Naive thymus-derived CD4-positive, alpha-beta T cell (primary cell): ENCODE data around the gene PXDC1. TPM values are rescaled to one million over a fixed set of nuclear protein-coding genes. Genes with fewer than 3 reads are reported as not detected.

Experiments used
- ATAC-seq: fragments of 150-1000 bp; cut with Tn5 transposase; 2 replicates; pipeline ENCODE4 v1.10.0; 2021; ENCODE audit warnings: mild to moderate bottlenecking, moderate library complexity
- CTCF ChIA-PET: fragments of 350-600 bp; sonication (Branson Sonifier 250); formaldehyde crosslinking; loops from one replicate; lab custom pipeline; 2021; ENCODE audit warnings: antibody characterized with exemption; lab: Charles Lee
- POLR2A ChIA-PET: fragments of 350-600 bp; sonication (Branson Sonifier 250); formaldehyde crosslinking; loops from one replicate; lab custom pipeline; 2021; ENCODE audit warnings: antibody characterized with exemption, inconsistent platforms; lab: Charles Lee
- DNase-seq, 9 donors: peaks; one replicate each; pipeline versions ENCODE4 v3.0.0 to v3.0.0-alpha.2; 2020 to 2022; ENCODE audit warnings: mixed read lengths in 1 of 9
- H3K27ac ChIP-seq: one replicate; pipeline ENCODE4 v1.7.0; 2013; ENCODE audit warnings: mild to moderate bottlenecking, low read depth, low read length, moderate library complexity
- H3K27me3 ChIP-seq, 2 donors: one replicate each; pipeline ENCODE4 v1.7.0; 2013; ENCODE audit warnings: low read length in 2 of 2, mild to moderate bottlenecking in 2 of 2, moderate library complexity in 2 of 2; ENCODE audit not compliant: control insufficient read depth in 2 of 2, insufficient read depth in 2 of 2
- H3K36me3 ChIP-seq, 3 experiments: 1 replicate in 2 of 3; 2 replicates in 1 of 3; pipeline ENCODE4 v1.7.0; 2013; ENCODE audit warnings: low read length in 3 of 3, mild to moderate bottlenecking in 3 of 3, moderate library complexity in 1 of 3; ENCODE audit not compliant: insufficient read depth in 3 of 3, control insufficient read depth in 2 of 3
- H3K4me1 ChIP-seq, 2 donors: one replicate each; pipeline ENCODE4 v1.7.0; 2013; ENCODE audit warnings: low read length in 2 of 2, mild to moderate bottlenecking in 2 of 2, moderate library complexity in 1 of 2; ENCODE audit not compliant: control insufficient read depth in 2 of 2, insufficient read depth in 2 of 2
- H3K4me3 ChIP-seq: 2 replicates; pipeline ENCODE4 v1.7.0; 2013; ENCODE audit warnings: mild to moderate bottlenecking, low read length
- H3K9me3 ChIP-seq, 3 experiments: 1 replicate in 2 of 3; 2 replicates in 1 of 3; pipeline ENCODE4 v1.7.0; 2013; ENCODE audit warnings: low read length in 3 of 3; ENCODE audit not compliant: control insufficient read depth in 2 of 3
- H3K27ac Mint-ChIP-seq, 9 donors: one replicate each; pipeline ENCODE4 v1.8.0; 2020 to 2022; ENCODE audit warnings: mixed read lengths in 9 of 9, mild to moderate bottlenecking in 8 of 9, moderate library complexity in 5 of 9, inconsistent platforms in 2 of 9
- H3K27me3 Mint-ChIP-seq, 5 donors: one replicate each; pipeline ENCODE4 v1.8.0; 2021 to 2022; ENCODE audit warnings: mixed read lengths in 5 of 5, mild to moderate bottlenecking in 1 of 5
- H3K36me3 Mint-ChIP-seq, 5 donors: one replicate each; pipeline ENCODE4 v1.8.0; 2020 to 2022; ENCODE audit warnings: mixed read lengths in 5 of 5, mild to moderate bottlenecking in 3 of 5, inconsistent platforms in 1 of 5
- H3K4me1 Mint-ChIP-seq, 7 donors: one replicate each; pipeline ENCODE4 v1.8.0; 2020 to 2022; ENCODE audit warnings: mixed read lengths in 7 of 7, mild to moderate bottlenecking in 3 of 7, inconsistent platforms in 1 of 7
- H3K4me3 Mint-ChIP-seq, 10 donors: one replicate each; pipeline ENCODE4 v1.8.0; 2020 to 2022; ENCODE audit warnings: mild to moderate bottlenecking in 10 of 10, mixed read lengths in 10 of 10, moderate library complexity in 6 of 10, inconsistent platforms in 2 of 10
- H3K9me3 Mint-ChIP-seq, 11 donors: one replicate each; pipeline ENCODE4 v1.8.0; 2020 to 2022; ENCODE audit warnings: mixed read lengths in 11 of 11, mild to moderate bottlenecking in 4 of 11, inconsistent platforms in 1 of 11, moderate library complexity in 1 of 11
- intact Hi-C, 2 donors: fragments of 100-400 bp; cut with micrococcal nuclease; formaldehyde crosslinking; loops; one replicate each; pipeline ENCODE4 v1.15.1; 2023
- polyA plus RNA-seq, 2 donors: library from polyadenylated mRNA; unstranded; fragments of 300-500 nt; fragmentation: Illumina TruSeq; gene quantifications; one replicate each; pipeline ENCODE4 v1.2.3, GENCODE V29; 2021
- total RNA-seq, 6 experiments: library from RNA in 5 of 6; stranded (reverse) in 5 of 6; gene quantifications; 1 replicate in 5 of 6; 2 replicates in 1 of 6; pipeline ENCODE4 v1.2.3 and lab custom pipeline; 2021 to 2026

PXDC1 gene
- total and polyA plus RNA-seq, 7 experiments from 2014 or later: 0.29 to 0.68 (median 0.39) TPM; not detected in 2

GRCh38 chr6:3707751-3708412 lies 43.6 kb downstream of the PXDC1 start:
- Histone ChIP-seq H3K4me1 (no peaks in the 10 kb centered on the region), H3K4me3 (no peak overlapping the region), H3K27me3 (no peaks in the 10 kb centered on the region), H3K9me3 (no peaks in the 10 kb centered on the region), H3K27ac (no peak overlapping the region), H3K36me3 (no peaks in the 10 kb centered on the region)
- no peaks in the 10 kb centered on the region for H3K36me3 Mint-ChIP-seq
- ChIA-PET CTCF (interaction anchor here (0.6 kb wide), 1 partner anchor 264 kb away, joined by 3 read pairs; no protein-coding TSS in a partner anchor), POLR2A (no interaction called here)
- no peak overlapping the region for H3K27ac Mint-ChIP-seq
- H3K4me1 Mint-ChIP-seq: peaks cover 0 to 4% (median 0%) of the 10 kb centered on the region in 7 donors
- peaks cover 0 to 15% (median 0%) of the 10 kb centered on the region in 11 donors for H3K9me3 Mint-ChIP-seq
- peaks cover 6 to 23% (median 15%) of the 10 kb centered on the region in 5 donors for H3K27me3 Mint-ChIP-seq
- intact Hi-C loops: no loop called here
- DNase-seq (no peak), ATAC-seq (no peak)
- H3K4me3 Mint-ChIP-seq: no peak overlapping the region

GRCh38 chr6:3707024-3707423 lies 44.5 kb downstream of the PXDC1 start:
- CTCF ChIA-PET: interaction anchor here (0.6 kb wide), 1 partner anchor 263 kb away, joined by 3 read pairs; no protein-coding TSS in a partner anchor
- peak; percentile 24 for ATAC-seq
- POLR2A ChIA-PET: no interaction called here
- no peaks in the 10 kb centered on the region for H3K27me3 ChIP-seq
- Mint-ChIP-seq H3K27ac (no peak overlapping the region), H3K9me3 (peaks cover 0 to 15% (median 0%) of the 10 kb centered on the region in 11 donors), H3K4me3 (no peak overlapping the region), H3K36me3 (no peaks in the 10 kb centered on the region), H3K27me3 (peaks cover 6 to 26% (median 15%) of the 10 kb centered on the region in 5 donors), H3K4me1 (peaks cover 0 to 4% (median 0%) of the 10 kb centered on the region in 7 donors)
- no peak overlapping the region for H3K4me3 ChIP-seq
- H3K9me3 ChIP-seq: no peaks in the 10 kb centered on the region
- no peaks in the 10 kb centered on the region for H3K4me1 ChIP-seq
- intact Hi-C loops: no loop called here
- no peaks in the 10 kb centered on the region for H3K36me3 ChIP-seq
- DNase-seq: no peak
- H3K27ac ChIP-seq: no peak overlapping the region

- ATAC-seq: no peak
- Mint-ChIP-seq H3K9me3 (peaks cover 0 to 15% (median 0%) of the 10 kb centered on the region in 11 donors), H3K4me3 (no peak overlapping the region), H3K36me3 (no peaks in the 10 kb centered on the region), H3K27ac (no peak overlapping the region), H3K27me3 (peaks cover 6 to 26% (median 15%) of the 10 kb centered on the region in 5 donors), H3K4me1 (peaks cover 0 to 4% (median 0%) of the 10 kb centered on the region in 7 donors)
- DNase-seq: no peak
- Histone ChIP-seq H3K4me1 (no peaks in the 10 kb centered on the region), H3K4me3 (no peak overlapping the region), H3K27ac (no peak overlapping the region), H3K9me3 (no peaks in the 10 kb centered on the region), H3K27me3 (no peaks in the 10 kb centered on the region), H3K36me3 (no peaks in the 10 kb centered on the region)
- ChIA-PET CTCF (no interaction called here), POLR2A (no interaction called here)
- intact Hi-C loops: no loop called here
Measured at GRCh38 chr6:3706547-3706946, 45.0 kb downstream of the PXDC1 start.

- H3K9me3 ChIP-seq: no peaks in the 10 kb centered on the region
- Mint-ChIP-seq H3K9me3 (peaks cover 0 to 29% (median 8%) of the 10 kb centered on the region in 11 donors), H3K4me3 (no peak overlapping the region), H3K27me3 (peaks cover 6 to 31% (median 17%) of the 10 kb centered on the region in 5 donors), H3K4me1 (no peaks in the 10 kb centered on the region), H3K27ac (no peak overlapping the region), H3K36me3 (peaks cover 0 to 7% (median 6%) of the 10 kb centered on the region in 5 donors)
- ChIA-PET CTCF (no interaction called here), POLR2A (interaction anchor here (0.8 kb wide), 1 partner anchor 1312 kb away, joined by 4 read pairs; no protein-coding TSS in a partner anchor)
- DNase-seq (no peak), ATAC-seq (no peak)
- H3K27ac ChIP-seq: no peak overlapping the region
- H3K36me3 ChIP-seq: no peaks in the 10 kb centered on the region
- intact Hi-C loops: no loop called here
- H3K27me3 ChIP-seq: no peaks in the 10 kb centered on the region
- H3K4me1 ChIP-seq: no peaks in the 10 kb centered on the region
- H3K4me3 ChIP-seq: no peak overlapping the region
Measured at GRCh38 chr6:3701631-3702030, 49.9 kb downstream of the PXDC1 start.

- ATAC-seq: no peak
- peaks cover 0 to 7% (median 6%) of the 10 kb centered on the region in 5 donors for H3K36me3 Mint-ChIP-seq
- ChIA-PET POLR2A (no interaction called here), CTCF (no interaction called here)
- no peaks in the 10 kb centered on the region for H3K4me1 ChIP-seq
- DNase-seq: no peak
- intact Hi-C loops: no loop called here
- no peaks in the 10 kb centered on the region for H3K36me3 ChIP-seq
- H3K27me3 Mint-ChIP-seq: peaks cover 0 to 19% (median 12%) of the 10 kb centered on the region in 5 donors
- no peaks in the 10 kb centered on the region for H3K27me3 ChIP-seq
- no peak overlapping the region for H3K4me3 Mint-ChIP-seq
- no peak overlapping the region for H3K27ac Mint-ChIP-seq
- H3K4me3 ChIP-seq: no peak overlapping the region
- peaks cover 0 to 16% (median 6%) of the 10 kb centered on the region in 11 donors for H3K9me3 Mint-ChIP-seq
- H3K27ac ChIP-seq: no peak overlapping the region
- H3K4me1 Mint-ChIP-seq: no peaks in the 10 kb centered on the region
- no peaks in the 10 kb centered on the region for H3K9me3 ChIP-seq
Measured at GRCh38 chr6:3699231-3699630, 52.3 kb downstream of the PXDC1 start.

GRCh38 chr6:3698021-3698420 lies 53.5 kb downstream of the PXDC1 start:
- H3K4me3 ChIP-seq: no peak overlapping the region
- POLR2A ChIA-PET: no interaction called here

More at GRCh38 chr6:3698021-3698420, 53.5 kb downstream of the PXDC1 start:
- Mint-ChIP-seq H3K27ac (no peak overlapping the region), H3K27me3 (peaks cover 0 to 15% (median 7%) of the 10 kb centered on the region in 5 donors), H3K4me3 (no peak overlapping the region), H3K36me3 (peaks cover 0 to 7% (median 6%) of the 10 kb centered on the region in 5 donors), H3K9me3 (peaks cover 0 to 16% (median 6%) of the 10 kb centered on the region in 11 donors), H3K4me1 (no peaks in the 10 kb centered on the region)
- CTCF ChIA-PET: no interaction called here
- intact Hi-C loops: no loop called here
- no peaks in the 10 kb centered on the region for H3K4me1 ChIP-seq
- H3K27me3 ChIP-seq: no peaks in the 10 kb centered on the region
- H3K9me3 ChIP-seq: no peaks in the 10 kb centered on the region
- ATAC-seq (no peak), DNase-seq (no peak)
- H3K27ac ChIP-seq: no peak overlapping the region
- no peaks in the 10 kb centered on the region for H3K36me3 ChIP-seq
